Erythroblast (primary cell): ENCODE measurements around the gene EDC4.

ENCODE experiments used
- GATA1 ChIP-seq: IDR thresholded peaks from 2 replicates; pipeline ENCODE4 v1.6.1; 2011; ENCODE audit warnings: low read depth, mild to moderate bottlenecking, control low read depth, low read length, moderate library complexity
- POLR2A ChIP-seq: IDR thresholded peaks from 2 replicates; pipeline ENCODE4 v1.6.1; 2011; ENCODE audit warnings: mild to moderate bottlenecking, low read length

- TF ChIP-seq POLR2A: no peak
- TF ChIP-seq GATA1: no peak
Observed at GRCh38 chr16:67926181-67926750, 53.4 kb downstream of the EDC4 start.
